Inferior parietal cortex (tissue), 1 donor: ENCODE results near the gene KCNN1.

Experiments
- DNase-seq: peaks from one replicate; pipeline ENCODE4 v3.0.0-alpha.2; 2016; ENCODE audit errors: extremely low spot score

The KCNN1 gene

GRCh38 chr19:17947815-17948513 lies 18.9 kb upstream of the KCNN1 start:
- DNase-seq, result peak; percentile 88

GRCh38 chr19:17948514-17948900 lies 18.4 kb upstream of the KCNN1 start:
- no peak for DNase-seq

GRCh38 chr19:17948931-17949930 lies 17.7 kb upstream of the KCNN1 start:
- no peak for DNase-seq

GRCh38 chr19:17949956-17950309 lies 17.0 kb upstream of the KCNN1 start:
- no peak for DNase-seq

DNA sequence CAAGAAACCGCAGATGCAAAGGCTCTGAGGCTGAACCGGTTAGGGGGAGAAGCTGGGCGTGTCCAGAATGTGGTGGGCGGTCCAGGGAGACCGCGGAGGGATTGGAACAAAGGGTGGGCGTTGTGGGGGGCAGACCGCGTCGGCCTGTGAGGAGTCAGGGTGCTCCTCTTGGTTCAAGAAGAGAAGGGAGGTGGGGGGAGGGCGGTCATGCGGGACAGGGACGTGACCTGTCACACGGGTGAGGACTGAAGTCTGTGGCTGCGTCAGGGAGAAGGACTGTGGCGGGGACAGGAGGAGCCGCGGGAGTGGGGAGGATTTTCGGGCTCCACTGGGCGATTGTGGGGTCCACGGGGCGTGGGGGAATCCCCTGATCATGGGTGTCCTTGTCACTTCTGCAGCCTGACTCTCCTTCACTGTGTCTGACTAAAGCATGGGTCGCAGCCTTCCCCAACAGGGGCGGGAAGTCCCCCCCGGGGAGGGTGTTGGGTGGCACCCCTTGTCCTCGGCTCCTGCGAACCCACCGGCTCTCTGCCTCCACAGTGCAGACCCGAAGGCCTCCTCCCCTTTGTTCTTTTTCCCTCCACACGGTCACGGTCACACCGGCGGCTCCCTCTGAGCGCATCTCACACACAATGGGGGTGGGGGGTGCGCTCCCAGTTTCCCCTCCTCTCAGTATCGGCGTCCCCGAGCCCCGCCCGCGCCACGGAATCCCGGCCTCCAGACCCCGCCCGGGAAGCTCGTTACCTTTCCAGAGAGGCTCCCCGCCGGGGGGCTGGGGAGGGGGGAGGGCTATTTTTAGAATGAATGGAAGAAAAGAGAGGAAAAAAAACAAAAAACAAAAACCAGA lies 16.4 kb upstream of the KCNN1 start:
- DNase-seq, result no peak

DNA sequence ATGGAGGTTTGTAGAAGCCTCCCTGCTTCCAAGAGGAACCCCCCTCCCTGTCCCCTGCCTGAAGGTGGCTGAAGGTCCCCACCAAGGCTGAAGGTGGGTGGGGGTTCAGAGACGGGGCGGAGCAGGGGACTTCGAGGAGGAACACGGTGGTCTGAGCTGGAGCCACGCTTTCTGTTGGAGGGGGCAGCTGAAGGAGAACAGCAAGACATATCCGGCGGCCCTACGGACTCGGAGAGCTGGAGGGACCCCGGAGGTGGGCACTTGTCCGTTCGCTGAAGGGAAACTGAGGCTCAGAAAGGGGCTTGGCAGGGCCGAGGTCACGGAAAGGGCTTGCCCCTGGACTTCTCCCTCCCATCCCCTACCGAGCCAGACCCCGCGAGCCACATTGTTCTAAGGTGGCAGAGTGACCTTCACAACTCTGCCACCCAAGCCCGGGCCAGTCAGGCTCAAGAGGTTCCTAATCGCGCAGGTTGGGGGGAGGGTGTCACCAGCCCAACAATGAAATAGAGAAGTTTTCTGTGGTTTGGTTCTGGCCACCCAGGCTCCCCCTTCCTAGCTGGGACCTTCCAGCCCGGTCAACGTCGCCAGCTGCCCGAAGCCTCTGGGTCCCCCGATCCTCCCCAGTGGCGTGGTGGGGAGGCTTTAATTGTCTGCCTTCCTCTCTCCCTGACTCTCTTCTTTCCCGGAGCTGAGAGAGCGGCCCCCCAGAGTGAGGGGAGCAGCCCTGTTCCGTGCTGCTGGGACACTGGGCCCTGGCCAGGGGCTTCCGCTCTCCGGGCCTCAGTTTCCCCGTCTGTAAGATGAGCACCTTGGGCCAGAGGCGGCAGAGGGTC lies 15.5 kb upstream of the KCNN1 start:
- no peak for DNase-seq

DNA sequence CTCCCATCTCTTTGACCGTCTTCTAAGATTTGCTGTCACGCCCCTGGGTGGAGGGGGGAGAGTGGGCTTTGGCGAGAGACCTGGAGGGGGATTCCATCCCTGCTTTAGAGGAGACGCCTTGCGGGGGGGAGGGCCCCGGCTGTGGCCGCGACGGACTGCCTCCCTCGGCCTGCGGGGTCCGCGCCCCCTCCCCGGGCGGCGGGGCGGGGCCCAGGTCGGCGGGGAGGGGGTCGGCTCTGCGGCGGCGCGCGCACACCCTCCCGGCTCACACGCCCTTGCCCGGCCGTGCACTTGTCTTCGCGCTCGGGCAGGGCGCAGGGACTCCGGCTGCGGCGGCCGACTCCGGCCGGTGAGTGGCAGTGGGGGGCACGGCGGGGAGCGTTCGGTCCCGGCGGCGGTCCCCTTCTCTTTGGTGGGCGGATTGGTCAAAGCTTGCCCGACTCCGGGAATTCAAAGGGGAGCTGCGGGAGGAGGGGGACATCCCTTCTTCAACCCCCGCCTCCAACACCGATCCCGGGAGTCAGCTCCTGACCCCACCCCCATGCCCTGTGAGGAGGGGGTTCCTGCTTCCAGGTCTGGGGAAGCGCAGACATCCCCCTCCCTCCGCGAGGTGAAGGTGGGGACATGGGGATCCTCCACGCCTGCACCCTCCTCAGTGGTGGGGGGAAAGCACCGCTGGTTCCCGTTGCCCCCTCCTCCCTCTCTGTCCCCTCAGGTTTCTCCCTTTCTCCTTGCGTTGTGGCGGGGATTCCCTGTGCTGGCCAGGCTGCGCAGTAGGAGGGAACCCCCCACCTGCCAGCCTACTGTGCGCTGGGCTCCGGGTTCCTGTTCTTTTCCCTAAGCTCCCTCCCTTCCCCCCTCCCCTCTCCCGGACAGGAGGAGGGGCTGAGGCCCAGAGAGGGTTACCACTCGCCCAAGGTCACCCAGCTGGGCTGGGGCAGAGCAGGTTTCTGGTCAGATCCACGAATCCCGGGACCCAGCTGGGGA lies 14.6 kb upstream of the KCNN1 start:
- no peak for DNase-seq

- DNase-seq, result no peak
These were observed 13.5 kb upstream of the KCNN1 start for GRCh38 chr19:17953316-17953801.

- no peak for DNase-seq
These were observed 13.0 kb upstream of the KCNN1 start for GRCh38 chr19:17953869-17954268.

- no peak for DNase-seq
These were observed 12.5 kb upstream of the KCNN1 start for GRCh38 chr19:17954401-17954800.

DNA sequence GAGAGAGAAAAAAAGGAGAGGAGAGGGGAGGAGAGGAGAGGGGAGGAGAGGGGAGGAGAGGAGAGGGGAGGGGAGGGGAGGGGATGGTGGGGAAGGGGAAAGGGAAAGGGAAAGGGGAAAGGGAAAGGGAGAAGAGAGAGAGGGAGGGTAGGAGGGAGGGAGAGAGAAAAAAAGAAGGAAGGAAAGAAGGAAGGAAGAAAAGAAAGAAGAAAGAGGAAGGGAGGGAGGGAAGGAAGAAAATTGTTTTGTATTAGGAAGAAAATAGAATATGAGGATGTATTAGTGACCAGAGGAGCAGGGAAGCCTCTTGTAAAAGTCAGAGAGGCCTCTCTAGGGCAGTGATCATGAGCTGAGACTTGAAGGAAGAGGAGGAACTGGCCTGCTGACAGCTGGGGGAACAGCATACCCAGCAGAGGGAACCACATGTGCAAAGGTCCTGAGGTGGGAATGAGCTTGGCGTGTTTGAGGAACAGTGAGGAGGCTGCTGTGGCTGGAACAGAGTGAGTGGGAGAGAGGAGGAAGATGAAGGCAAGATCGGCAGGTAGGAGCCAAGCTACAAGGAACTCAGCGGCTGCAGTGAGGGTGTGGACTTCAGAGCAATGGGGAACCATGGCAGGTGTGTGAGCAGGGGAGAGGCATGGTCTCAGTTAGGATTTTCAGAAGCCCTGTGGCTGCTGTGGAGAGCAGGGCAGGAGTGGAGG lies 9.6 kb upstream of the KCNN1 start:
- DNase-seq, result no peak

DNA sequence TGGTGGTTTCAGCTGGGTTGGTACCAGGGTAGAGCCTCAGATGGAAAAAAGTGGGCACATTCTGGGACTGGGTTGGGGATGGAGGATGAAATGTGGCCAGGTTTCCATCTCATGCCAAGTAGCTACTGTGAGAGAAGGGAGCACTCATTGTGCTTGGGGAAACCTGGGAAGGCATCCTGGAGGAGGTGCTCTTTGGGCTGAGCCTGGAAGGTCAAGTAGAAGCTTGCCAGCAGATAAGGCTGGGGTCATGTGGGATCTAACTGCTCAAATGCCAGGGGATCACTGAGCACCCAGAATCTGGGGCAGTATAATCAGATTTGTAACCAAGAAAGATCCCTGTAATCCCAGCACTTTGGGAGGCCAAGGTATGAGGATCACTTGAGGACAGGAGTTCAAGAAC lies 9.0 kb upstream of the KCNN1 start:
- DNase-seq, result no peak

DNA sequence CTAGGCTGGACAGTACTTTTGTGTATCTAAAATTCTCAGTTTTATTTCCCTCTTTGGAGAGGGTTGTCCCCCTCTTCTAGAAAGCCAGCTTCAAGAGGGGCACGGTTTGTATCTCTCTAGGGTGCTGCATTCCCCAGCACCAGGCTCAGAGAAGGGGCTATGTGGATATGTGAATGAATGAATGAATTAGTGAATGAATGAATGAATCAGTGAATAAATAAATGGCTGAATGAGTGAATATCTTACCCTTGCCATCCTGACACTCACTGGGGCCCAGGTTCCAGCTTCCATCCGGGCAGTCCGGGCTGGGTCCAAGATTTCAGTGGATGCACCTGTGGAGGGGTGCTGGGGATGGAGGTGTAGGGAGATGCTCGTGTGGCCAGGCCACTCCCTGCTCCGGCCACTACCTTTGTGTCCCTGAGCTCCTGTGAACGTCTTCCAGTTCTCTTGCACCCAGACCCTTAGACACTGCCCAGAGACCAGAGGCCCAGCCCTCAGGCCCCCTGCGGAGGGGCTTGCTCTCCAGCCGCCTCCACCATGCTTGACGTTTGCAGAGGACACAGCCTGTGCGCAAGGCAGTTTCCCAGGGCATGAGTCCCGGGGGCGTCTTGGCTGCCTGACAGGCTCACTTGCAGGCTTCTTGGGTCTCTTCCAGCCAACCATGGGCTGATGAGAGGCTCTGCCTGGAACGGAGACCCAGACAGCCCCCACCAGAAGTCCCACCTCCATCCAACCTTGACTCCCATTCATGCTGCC lies 2.8 kb upstream of the KCNN1 start:
- no peak for DNase-seq

DNA sequence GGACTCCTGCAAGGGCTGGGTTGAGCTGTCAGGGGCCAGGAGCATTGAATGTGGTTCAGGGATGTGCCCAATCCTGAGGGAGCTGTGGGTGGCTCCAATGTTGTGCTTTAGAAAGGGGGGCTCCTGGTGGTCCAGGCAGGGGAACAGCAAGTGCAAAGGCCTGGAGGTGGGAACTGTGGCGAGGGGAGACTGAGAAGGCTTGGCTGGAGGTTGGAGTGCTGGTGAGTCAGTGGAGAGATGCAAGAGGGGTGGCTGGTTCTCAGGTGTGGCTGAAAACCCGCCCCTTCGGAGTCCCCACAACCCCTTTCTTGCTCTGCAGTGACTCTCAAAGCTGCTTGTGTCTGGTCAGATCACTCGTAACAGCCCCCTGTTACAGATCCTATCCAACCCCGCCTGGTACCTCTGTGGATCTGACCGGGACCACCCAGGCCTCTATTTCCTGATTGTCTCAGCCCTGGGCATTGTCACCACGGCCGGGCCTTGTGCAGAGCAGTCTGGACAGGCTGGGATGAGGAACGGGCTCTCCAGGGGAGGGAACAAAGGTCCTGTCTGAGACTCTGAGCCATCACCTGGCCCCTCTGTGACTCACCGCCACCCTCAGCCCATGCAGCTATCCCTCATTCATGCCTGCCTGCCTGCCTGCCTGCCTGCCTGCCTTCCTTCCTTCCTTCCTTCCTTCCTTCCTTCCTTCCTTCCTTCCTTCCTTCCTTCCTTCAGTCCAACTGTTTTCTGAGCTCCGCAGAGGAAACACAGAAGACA lies 1.4 kb upstream of the KCNN1 start:
- DNase-seq, result no peak

DNA sequence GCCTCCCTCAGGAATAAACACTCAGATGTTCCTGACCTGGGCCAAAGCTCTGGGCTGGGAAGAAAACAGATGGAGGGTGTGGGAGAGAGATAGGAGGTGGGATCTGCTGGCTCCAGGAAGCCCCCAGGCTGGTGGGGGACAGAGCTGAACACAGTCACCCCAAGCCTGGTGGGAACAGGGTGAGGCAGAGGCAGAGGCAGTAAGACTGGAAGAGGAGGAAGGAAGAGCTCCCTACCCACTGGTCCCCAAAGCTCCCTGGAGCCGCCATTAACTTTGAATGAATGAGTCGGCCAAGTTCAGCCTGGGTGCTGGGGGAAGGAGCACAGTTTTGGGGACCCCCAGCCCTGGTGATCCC lies 801 bp upstream of the KCNN1 start:
- DNase-seq, result no peak

GRCh38 chr19:17967257-17968051 lies 547 bp downstream of the KCNN1 start:
- no peak for DNase-seq

DNA sequence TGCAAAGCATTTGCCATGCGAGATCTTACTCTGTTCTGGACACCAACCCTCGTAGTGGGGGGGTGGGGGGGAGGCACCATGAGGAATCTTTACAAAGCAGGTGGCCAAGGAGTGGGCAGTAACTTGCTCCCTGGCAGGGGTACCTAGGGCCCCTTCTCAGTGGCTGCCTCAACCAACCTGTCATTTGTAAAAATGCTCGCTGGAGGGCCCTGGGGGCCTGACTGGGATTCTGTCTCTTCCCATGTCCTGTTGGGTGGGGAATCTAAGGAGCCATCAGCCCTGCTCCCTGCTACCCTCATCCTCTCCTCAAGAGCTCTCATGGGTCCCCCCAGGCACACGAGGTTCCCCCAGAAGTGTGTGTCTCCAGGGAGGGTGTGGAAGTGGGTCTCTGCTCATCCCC lies 1.5 kb downstream of the KCNN1 start:
- DNase-seq, result no peak
